CD4-positive, alpha-beta T cell treated with Interferon alpha-2 for 1 hour (primary cell): ENCODE results near the gene ZNF775.
A peak's percentile ranks its signal among the peaks of the same experiment; 100 is the strongest.
"Not testable (repeated sequence)": the region's sequence is repeated elsewhere in the genome, so short reads cannot be mapped to it uniquely, and the experiment has no call there.

Experiments used
- DNase-seq, 2 donors: peaks; one replicate each; pipeline ENCODE4 v3.0.0-alpha.2; 2020 to 2022

ZNF775 gene

DNA sequence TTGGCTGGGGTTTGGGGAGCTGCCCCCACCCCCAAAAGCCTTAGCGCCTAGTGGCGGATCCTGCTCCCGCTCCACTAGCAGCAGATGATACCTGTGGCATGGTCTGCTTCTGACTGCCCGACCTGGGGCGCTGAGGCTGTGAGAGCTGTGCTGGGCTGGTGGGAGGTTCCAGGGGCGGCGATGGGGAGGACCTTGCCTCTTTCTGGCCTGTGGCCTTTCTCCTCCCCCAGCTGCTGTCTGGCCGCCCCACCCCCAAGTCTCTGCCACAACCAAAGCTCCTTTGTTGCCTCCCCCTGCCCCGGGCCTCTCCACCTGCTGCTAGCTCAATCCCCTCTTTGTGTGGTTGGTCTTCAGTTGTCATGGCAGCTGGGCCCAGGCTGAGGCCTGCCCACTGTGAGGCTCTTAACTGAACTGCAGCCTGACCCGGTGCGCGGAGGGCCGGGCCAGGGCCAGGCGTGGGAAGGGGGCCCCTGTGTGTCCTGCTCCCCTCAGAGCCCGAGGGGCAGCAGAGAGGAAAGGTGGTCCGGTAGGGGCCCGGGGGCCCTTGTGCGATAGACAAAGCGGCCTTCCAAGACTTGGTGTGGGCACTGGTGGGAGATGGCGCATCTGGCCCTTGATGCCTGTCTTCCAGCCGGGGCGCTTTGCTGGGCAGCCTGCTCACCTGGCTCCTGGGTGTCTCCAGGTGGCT is 4.7 kb downstream of the ZNF775 start:
- no peak for DNase-seq

DNA sequence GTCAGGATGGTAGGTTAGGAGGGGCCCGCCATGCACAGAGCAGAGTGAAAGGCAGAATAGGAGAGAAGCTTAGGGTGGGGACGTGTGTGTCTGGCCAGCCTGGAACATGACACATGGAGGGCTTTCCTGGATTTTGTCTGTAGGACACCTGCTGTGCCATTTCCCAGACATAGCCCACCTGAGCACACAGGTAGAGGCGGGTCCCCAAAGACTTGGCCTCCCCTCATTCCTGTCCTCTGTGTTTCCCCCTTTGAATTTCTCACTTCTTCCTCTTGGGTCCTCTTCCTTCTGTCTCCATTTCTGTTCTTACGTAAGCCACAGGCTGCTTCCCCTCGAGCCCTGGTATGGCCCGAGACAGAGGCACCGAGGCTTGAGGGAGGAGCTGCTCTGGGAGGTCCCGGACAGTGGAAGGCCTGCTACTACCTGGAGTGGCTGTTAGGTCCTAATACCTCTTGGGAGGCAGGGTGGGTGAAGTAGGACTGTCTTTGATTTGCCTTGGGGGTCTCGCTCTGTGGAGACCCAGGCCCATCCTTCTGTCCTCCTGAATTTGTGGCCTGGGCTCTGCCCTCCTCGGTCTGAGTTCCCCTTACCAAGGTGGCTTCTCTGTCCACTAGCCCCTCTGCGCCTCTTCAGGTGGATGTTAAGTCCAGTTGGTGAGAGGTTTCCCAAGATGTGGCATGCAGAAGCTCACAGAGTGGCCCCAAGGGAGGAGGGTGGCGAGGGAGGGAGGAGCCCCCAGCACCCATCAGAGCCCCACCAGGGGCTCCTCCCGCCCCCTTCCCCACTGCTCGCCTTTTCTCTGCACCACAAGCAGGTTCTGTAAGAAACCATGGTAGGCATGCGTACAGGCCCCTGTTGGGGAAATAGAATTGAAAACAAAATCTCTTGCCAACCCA is 5.5 kb downstream of the ZNF775 start:
- no peak for DNase-seq

DNA sequence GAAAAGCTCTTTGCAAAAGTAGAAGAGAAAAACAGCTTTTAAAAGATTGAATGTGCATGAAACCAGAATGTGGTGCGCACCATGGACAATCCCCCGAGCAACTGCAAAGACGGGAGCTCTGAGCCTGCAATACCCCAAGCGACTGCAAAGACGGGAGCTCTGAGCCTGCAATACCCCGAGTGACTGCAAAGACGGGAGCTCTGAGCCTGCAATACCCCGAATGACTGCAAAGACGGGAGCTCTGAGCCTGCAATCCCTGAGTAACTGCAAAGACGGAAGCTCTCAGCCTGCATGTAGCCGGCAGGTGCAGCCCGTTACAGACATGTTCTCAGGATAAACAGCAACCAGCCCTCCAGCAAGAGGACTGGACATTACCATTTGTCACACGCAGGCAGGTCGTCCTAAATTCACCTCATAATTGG is 6.2 kb downstream of the ZNF775 start:
- DNase-seq: no peak

DNA sequence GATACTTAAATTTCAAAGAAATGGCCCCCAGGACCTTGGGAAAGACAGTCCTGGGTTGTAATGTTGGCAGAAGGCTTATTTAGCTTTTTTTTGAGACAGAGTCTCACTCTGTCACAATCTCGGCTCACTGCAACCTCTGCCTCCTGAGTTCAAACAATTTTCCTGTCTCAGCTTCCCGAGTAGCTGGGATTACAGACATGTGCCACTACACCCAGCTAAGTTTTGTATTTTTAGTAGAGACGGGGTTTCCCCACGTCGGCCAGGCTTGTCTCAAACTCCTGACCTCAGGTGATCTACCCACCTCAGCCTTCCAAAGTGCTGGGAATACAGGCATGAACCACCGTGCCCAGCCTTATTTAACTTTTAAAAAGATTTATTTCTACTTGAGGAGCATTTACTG is 6.8 kb downstream of the ZNF775 start:
- DNase-seq: not testable (repeated sequence)

DNA sequence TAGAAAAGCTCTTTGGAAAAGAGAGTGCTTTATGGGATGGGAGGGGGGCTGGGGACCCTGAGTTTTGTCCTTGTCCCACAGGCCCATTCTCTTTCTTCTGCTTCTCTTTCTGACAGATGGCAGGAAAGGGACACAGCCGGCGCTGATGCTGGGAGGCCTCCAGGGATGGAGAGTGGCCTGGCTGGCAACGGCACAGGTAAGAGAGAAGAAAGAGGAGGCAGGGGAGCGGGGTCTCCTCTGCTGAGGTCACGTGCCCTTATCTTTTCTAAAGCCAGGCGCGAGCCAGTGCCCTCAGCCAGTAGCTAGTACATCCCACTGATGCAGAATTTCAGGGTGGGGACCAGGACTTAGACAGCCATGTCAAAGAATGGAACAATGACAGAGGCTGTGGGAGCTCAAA is 9.2 kb downstream of the ZNF775 start:
- DNase-seq: no peak

DNA sequence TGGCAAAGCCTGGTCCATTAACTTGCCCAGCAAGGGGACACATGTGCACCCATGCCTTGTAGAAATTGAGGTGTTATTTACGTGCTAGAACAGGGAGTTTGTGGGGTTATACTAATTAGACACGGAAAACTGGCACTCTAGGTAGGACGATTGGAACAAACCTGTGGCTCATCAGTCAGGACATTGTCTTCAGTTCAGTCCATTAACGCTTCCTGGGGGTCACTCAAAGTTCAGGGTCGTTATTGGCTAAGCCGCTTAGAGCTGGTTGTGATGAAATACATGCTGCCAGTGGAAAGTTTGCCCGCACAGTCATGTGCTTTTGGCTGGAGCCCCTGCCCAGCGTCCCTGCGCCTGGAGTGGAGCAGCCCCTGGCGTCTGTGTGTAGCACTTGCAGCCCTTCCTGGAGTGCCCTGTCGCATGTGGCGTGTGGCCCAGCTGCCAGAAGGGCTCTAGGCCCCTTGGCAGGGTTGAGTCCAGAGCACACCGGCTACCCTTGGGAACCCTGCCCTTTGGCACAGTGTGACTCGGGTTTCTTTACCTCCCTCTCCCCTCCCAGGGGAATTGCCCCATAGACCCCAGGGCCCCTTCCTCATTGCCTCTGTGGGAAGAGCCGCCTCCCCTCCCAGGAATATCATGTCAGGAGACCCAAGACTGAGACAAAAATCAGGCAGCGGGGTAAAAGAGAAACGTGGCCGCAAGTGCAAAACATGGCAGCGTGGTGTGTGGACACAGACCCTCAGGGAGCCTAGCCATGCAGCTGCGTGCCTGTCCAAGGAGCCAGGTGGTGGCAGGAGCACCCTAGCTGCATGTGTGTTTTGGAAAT is 9.8 kb downstream of the ZNF775 start:
- DNase-seq: peak in 1 of 2 donors; percentile 42

DNA sequence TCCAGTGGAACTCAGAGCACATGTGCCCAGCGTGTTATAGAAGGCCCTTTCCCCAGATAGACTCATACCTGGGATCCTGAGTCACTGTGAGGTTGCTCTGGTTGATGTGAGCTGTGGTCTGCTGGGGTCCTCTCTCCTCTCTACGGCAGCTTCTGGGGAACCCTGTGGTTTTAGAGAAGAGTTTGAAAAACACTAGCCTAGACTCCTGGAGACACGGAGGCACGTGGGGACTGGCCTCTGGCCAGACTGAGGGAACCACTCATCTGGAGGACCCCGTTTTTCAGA is 10.3 kb downstream of the ZNF775 start:
- DNase-seq: no peak

DNA sequence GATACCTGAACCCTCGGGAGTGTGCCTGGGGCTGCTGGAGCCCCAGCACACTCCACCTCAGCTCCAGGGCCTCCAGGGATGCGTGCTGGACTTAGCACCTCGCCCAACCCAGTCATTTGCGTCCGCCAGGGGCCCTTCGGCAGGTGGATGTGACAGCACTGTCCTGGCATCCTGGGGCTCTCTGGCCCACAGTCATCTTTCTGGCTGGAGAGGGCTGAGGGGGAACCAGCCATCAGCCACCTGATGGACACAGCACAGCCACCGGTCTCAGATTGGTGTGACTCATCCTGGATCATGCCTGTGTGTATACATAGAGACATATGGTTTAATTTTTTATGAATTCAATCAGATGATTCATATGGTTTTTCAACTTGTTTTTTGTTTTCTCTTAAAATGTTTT is 11.1 kb downstream of the ZNF775 start:
- no peak for DNase-seq

DNA sequence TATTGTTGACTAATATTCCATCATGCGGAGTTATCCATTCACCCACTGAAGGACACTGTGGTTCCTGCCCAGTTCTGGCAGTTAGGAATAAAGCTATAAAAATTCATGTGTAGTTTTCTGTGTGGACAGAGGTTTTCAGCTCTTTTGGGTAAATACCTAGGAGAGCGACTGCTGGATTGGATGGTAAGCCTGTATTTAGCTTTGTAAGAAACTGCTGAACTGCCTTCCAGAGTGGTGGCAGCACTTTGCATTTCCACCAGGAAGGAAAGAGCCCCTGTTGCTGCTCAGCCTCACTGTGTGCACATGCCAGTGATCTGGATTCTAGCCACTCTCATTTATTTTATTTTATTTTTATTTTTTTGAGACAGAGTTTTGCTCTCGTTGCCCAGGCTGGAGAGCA is 14.2 kb downstream of the ZNF775 start:
- DNase-seq: no peak

DNA sequence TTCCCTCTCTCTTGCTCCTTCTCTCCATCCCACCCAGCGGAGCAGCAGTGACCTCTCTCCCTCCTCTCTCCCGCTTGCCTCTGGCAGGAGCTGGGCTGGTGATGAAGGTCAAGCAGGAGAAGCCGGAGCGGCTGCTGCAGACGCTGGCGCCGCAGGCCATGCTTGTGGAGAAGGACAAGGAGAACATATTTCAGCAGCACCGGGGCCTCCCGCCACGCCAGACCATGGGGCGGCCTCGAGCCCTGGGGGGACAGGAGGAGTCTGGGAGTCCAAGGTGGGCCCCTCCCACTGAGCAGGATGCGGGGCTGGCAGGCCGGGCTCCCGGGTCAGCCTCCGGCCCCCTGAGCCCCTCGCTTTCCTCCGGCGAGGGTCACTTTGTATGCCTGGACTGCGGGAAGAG is 17.3 kb downstream of the ZNF775 start:
- DNase-seq: no peak

DNA sequence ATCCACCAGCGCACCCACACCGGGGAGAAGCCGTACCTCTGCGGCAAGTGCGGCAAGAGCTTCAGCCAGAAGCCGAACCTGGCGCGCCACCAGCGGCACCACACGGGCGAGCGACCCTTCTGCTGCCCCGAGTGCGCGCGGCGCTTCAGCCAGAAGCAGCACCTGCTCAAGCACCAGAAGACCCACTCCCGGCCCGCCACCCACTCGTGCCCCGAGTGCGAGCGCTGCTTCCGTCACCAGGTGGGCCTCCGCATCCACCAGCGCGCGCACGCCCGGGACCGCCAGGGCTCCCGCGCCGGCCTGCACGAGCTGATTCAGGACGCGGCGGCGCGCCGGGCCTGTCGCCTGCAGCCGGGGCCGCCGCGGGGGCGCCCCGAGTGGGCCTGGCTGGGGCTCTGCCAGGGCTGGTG is 17.7 kb downstream of the ZNF775 start:
- DNase-seq: no peak

DNA sequence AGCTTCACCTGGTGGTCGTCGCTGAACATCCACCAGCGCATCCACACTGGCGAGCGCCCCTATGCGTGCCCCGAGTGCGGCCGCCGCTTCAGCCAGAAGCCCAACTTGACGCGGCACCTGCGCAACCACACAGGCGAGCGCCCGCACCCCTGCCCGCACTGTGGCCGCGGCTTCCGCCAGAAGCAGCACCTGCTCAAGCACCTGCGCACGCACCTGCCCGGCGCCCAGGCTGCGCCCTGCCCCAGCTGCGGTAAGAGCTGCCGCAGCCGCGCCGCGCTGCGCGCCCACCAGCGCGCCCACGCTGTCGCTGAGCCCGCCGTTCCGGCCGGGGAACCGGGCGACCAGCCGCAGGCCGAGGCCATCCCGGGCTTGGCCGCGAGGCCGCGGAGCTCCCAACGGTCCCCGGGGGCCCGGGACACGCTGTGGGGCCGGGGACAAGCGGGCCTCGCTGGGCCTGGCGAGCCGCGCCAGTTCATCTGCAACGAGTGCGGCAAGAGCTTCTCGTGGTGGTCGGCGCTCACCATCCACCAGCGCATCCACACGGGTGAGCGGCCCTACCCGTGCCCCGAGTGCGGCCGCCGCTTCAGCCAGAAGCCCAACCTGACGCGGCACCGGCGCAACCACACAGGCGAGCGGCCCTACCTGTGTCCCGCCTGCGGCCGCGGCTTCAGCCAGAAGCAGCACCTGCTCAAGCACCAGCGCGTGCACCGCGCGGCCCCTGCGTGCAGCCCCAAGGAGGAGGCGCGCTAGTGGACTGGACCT is 18.4 kb downstream of the ZNF775 start:
- no peak for DNase-seq

DNA sequence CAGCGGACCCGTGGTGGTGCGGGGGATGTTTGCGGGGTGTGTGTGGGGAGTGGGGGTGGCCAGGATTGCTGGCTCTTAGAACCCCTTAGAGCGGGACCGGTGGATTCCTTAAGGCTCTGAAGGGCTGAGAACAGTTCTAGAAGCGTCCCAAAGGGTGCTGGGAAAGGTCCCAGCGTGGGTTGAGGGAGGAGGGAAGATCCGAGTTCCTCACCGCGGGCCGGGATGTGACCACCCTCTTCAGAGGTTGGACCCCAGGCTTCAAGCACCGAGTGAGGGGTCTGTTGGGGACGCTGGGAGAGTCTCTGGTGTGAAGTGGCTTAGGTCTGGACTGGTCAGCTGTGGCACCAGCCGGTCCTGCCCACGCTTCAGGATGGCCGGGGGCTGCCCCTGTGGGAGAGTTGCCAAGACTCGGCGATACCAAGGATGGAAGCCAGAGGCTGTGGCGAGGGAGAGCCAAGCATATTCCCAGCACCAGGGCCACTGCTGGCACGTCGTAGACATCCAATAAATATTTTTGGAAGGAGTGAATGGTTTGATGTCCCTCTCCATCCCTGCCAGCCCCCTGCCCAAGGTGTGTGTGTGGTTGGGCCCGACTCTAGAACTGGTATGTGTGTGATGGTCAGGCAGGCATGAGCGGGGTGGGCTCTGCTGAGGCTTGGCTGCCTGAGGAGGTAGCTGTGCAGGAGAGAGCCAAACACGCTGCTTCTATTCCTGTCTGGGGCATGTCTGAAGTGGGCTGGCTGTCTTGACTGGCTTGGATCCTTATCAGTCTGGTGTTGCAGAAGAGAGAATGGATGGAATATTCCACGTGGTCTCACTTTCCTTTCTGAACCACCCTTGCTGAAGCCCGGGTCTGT is 19.2 kb downstream of the ZNF775 start:
- no peak for DNase-seq

DNA sequence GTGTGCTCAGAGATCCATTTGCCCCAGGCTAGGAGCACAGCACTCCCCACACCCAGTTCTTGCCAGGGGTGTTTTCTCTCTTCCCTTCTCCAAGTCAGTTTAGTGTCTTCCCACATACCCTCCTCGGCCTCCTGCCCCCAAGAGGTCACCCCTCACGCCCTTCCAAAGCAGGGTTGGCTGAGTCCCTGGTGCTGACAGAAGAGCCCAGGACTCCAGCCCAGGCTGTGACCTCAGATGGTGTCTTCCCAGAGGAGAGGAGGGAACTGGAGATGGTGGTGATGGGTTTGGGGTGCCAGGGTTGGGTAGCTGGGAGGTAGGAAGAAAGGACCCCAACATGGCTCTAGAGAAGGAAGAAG is 19.8 kb downstream of the ZNF775 start:
- DNase-seq: no peak

DNA sequence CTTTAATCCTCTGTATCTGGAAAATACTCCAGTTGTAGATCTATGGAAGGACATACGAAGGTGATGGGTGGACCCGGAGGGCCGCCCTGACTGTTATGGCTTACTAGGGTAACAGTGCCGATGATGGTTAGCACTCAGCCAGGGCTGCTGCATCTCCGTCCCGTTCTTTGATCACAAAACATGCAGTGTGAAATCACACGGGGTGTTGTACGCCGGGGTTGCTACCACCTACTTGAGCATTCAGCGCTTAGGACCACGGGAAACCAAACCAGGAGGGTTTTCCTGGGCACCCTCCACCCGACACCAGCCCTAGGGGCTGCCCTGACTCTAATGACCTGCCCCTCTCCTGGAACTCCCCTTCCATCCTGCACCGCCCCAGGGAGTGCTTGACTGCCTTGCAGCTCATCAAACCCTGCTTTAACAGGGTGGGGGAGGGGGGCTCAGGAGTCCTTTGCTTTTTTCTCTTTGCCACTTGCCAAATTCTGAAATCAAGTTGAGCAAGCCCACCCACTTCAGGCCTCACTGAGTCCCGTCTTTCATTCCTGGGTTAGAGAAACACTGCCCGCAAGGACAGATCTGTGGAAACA is 20.4 kb downstream of the ZNF775 start:
- no peak for DNase-seq

DNA sequence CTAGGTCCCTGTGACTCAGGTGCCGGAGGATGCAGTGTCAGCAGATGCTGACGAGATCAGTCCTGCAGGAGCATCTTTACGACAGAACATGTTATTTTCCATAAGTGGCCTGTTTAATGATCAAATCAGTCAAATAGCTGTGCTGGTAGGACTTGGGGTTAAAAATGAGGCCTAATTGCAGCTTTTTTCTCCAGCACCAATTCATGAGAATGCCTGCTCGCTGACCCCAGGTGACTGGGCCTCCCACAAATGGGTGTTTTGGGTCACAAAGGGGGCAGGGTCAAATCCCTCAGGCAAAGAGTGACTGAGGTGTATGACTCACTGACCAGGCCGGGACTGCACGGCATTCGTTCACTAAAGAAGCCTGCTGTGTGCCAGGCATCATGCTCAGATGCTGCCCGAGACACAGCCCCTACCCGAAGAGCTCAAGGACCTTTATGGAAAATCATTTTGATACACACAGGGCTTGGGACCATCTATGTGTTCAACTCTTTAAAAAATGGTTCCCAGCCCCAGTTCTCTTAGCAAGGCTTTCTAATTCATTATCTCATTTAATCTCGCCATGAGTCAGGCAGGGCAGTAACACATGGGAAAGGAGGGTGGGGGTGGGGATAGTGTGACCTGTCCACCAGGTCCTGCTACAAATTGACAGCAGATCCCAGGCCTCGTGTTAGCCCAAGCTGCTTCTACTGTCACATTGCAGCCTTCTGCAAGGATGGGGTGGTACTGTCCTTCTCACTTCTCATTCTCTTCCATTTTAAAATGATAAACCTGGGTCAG is 21.1 kb downstream of the ZNF775 start:
- DNase-seq: no peak

DNA sequence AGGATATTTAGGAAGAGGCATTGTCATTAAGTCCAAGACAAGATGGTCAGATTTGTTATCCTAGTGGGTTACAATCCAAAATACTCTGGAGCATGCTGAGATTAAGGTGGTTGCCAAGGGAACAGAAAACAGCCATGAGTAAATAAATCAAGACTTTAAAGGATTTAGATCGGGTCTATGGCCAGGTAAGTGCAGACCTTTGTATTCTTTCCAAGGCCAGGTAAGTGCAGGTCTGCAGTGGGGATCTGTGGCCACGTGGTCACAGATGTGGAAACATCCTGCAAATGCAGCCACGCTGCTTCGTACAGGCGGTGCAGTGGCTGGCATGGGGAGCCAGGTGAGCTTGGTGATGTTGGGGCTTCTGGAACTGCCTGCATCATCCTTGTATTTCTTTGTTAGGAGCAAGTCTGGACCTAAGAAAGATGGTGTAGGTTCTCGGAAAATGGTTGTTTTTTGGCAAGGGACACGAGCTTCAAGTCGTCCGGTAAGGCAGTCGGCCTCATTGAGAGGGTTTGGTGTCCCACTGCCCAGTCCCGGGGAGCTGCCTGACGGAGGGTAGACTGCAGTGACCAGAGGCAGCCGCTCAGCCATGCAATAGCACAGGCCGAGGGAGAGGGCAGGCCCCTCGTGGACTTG is 21.8 kb downstream of the ZNF775 start:
- no peak for DNase-seq

DNA sequence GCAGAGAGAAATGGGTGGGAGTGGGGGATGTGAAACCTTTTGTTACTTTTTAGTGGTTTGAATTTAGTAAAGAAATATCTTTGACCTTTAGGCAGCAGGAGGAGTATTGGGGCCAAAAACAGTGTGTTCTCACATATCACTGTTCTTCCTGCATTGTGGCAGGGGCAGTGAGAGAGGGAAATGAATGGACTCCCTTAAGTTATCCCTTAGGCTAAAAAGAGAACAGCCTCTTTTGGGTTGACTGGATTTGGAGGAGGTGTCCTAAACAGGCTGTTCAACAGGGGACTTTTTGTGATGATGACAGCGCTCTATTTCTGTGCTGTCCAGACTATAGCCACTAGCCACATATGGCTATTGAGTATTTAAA is 22.3 kb downstream of the ZNF775 start:
- no peak for DNase-seq

DNA sequence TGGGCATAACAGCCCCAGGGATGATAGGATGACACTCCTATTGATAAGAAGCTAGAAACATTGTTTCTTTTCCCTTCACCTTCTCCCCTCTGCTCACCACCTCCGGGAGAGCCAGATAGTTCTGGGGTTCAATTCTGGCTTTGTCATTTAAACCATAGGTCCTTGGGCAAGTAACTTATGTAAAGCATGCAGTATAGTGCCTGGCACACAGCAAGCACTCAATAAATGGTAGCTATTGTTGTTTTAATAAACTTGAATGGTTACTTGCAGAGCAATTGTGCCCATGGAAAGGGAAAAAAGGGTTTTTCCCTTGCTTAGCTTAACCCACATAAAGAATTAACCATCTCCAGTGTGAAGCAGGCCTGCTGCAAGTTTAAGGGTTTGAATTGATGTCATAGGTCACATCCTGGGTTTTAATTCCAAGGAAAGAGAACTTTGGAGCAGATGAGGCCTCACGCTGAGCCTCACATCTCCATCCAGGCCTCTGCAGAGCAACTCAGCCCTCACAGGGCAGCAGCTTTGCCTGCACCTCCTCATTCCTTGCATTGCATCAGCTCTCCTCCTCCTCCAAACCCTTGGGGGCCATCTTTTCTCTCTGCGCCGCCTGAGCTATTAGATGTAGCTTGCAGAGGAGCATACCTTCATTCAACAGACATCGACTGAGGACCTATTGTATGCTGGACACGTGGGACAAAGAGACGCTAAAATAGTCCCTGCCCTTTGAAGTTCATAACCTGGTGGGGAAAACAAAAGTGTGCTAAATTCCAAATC is 22.9 kb downstream of the ZNF775 start:
- no peak for DNase-seq
